ENCODE data around the gene GCGR.

GCGR gene

DNA sequence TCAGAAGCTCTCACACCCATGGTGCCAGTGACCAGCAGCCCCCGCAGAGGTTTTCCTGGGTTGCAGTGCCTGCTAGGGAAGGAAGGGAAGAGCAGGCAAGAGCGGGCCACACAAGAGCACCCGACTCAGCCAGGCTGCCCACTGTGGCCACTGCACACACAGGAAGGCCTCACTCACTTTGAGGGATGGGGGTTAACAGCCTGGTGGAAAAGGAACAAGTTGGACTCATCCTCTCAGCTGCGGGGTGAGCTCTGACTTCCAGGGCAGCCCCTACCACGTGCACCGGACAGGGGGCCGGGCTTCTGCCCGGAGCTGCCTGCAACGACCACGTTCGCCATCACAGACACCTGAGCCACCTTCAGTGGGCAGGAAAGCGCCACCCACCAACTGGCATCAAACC is 48.3 kb downstream of the GCGR start:
- H3K4me3 ChIP-seq (ENCODE audit: low read depth, low read length): no peak overlapping the region
- TF ChIP-seq, protein P1, sequence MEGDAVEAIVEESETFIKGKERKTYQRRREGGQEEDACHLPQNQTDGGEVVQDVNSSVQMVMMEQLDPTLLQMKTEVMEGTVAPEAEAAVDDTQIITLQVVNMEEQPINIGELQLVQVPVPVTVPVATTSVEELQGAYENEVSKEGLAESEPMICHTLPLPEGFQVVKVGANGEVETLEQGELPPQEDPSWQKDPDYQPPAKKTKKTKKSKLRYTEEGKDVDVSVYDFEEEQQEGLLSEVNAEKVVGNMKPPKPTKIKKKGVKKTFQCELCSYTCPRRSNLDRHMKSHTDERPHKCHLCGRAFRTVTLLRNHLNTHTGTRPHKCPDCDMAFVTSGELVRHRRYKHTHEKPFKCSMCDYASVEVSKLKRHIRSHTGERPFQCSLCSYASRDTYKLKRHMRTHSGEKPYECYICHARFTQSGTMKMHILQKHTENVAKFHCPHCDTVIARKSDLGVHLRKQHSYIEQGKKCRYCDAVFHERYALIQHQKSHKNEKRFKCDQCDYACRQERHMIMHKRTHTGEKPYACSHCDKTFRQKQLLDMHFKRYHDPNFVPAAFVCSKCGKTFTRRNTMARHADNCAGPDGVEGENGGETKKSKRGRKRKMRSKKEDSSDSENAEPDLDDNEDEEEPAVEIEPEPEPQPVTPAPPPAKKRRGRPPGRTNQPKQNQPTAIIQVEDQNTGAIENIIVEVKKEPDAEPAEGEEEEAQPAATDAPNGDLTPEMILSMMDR (conservative IDR thresholded peaks at IDR 0.05; ENCODE audit: low read depth, low read length): no peak
- DNase-seq (ENCODE audit: low read depth): no peak

DNA sequence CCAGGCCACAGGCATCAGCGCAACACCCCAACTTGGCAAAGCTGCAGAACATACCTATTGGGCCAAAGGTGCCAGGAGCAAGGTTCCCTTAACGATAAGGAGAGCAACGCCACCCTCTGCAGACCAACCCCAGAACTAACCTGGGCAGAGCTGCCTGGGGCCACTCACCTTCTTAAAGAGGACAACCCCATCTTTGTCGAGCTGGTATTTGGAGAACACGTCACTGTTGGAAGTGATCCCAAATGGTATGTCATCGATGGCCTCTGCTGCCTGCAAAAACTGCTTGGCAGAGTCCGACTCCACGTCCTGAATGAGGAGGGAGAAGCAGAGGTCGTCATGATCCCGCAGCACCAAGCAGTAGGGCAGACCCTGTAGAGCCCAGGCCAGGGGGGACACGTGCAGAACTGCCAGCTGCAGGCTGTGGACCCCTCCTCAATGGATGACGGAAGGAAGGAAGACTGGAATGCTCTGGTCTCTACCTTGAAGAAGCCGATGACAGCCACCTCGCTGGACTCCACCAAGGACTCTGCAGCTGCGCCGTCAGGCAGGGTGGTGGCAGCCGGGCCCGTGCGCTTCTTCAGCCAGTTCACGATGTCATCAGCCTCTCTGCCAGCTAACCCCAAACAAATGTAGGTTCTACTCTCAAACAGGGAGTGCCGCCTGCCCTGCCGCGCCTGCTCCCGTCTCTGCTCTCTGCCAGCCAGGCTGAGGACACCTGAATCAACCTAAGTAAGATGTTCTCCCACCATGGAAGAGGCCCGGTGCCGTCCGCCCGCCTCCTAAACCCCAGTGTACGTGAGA is 51.2 kb downstream of the GCGR start:
- TF ChIP-seq, protein P1 (conservative IDR thresholded peaks at IDR 0.05; ENCODE audit: low read depth, low read length): peak; percentile 18
- H3K4me3 ChIP-seq (ENCODE audit: low read depth, low read length): no peak overlapping the region
- no peak for DNase-seq (ENCODE audit: low read depth)

DNA sequence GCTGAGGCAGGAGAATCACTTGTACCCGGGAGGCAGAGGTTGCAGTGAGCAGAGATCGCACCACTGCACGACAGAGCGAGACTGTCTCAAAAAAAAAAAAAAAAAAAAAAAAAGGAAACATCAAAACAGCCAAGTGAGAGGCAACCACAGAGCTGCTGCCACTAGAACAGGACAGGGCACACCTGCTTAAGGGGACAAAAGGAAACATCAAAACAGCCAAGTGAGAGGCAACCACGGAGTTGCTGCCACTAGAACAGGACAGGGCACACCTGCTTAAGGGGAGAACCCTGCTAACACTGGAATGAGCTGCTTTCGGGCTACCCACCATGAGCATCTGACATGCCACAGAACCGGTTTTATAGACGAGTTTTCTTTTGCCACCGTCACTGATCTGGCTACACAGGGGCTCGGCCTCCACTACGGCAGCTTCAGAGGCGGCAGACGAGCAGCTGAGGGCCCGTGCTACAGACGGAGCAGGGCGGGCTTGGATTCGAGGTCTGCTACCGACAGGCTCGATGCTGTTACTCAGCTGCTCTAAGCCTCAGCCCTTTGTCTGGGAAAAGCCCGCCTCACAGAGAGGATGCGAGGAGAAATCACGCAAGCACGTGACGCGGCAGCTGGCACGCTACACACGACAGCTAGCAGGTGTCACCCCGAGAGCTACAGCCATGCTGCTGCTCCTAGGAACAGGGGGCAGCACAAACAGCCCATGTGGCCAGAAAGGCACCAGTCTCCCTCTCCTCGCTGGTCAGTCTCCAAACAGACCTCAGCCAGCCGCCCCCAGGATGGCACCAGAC is 54.4 kb downstream of the GCGR start:
- TF ChIP-seq, protein P1 (conservative IDR thresholded peaks at IDR 0.05; ENCODE audit: low read depth, low read length): no peak
- no peak for DNase-seq (ENCODE audit: low read depth)
- H3K4me3 ChIP-seq (ENCODE audit: low read depth, low read length): peak overlapping the region; percentile 87

DNA sequence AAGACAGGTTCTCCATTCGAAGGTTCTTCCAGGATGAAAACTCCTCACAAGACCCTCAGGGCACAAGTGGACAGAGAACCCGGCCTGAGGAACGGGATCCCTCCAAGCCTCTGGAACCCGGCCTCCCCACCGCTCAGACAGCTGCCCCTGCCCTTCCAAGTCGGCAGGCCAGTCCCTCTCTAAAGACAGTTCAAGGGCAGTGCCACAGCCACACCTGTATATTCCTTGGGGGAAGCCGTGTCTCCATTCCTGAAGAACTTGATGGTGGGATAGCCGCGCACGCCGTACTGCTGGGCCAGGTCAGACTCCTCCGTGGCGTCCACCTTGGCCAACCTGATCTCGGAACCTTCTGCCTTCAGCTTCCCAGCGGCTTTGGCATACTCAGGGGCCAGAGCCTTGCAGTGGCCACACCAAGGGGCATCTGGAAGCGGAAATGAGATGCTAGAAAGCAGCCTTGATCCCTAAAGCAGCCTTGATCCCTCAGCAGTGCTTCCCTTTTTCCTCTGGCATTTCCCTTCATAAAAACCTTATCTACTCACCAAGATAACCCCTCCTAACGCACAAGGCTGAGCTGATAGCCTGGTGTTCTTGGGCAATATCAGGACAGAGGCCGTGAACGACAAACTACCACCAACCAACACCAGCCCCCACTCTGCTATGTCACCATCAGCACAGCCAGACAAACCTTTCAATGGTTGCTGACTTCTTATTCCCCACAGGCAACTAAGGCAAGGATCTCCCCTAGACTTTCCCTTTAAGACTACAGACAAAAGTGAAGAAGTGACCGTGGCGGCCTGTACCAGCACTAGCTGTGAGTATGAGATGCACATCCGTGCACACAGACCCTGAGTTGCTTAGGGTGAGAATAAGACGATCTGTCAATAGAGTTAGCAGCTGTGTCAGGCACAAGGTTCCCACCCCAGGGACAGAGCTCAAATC is 55.3 kb downstream of the GCGR start:
- TF ChIP-seq, protein P1 (conservative IDR thresholded peaks at IDR 0.05; ENCODE audit: low read depth, low read length): no peak
- DNase-seq (ENCODE audit: low read depth): peak; percentile 47

DNA sequence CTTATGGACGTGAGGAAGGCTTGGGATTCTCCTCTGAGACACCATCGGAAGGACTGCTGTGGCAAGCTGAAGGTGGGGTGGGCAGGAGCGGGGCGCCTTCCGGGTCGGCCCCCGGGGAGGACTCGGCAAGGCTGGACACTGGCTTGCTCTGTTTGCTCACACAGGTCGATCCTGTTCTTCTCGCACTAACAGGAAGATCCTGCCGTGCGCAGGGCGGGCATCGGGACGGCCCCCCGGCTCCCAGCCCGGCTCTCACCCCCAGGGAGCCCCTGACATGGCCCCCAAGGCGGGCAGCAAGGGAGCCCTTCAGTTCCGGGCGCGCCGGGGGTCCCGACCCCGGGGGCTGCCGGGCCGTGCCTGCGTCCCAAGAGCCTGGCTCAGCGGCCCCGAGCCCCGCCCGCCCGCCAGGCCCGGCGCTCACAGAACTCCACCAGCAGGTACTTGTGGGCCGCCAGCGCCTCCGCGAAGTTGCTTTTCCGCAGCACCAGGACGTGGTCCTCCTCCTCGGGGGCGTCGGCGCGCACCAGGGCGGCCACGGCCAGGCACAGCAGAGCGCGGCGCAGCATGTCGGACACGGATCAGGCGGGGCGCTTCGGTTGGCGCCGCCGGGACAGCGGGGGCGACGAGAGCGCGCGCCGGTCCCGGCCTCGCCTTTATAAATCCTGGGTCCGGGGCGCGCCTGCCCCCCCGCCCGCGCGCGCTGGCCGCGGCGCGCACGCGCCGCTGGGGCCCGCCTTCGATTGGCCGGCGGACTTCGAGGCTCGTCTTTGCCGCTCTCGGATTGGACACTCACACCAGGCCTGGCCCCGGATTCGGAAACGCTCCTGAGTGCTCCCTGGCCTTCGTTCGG is 56.2 kb downstream of the GCGR start, which contains the start of gene P4HB:
Gene P4HB (minus strand): TSS at position 630 of the 850 bp plus-strand sequence. CDS start 64 bp downstream, at position 566.
- peak within 1 kb of the TSS; percentile 87 for H3K4me3 ChIP-seq (ENCODE audit: low read depth, low read length)
- TF ChIP-seq, protein P1 (conservative IDR thresholded peaks at IDR 0.05; ENCODE audit: low read depth, low read length): no peak
- DNase-seq (ENCODE audit: low read depth): no peak

More for the DNA sequence above, 55.3 kb downstream of the GCGR start:
- H3K4me3 ChIP-seq (ENCODE audit: low read depth, low read length): peak overlapping the region; percentile 87

Data from choroid plexus epithelial cell (primary cell).